ENCODE results near the gene SH2D1B.
A peak's percentile ranks its signal among the peaks of the same experiment; 100 is the strongest.

DNA sequence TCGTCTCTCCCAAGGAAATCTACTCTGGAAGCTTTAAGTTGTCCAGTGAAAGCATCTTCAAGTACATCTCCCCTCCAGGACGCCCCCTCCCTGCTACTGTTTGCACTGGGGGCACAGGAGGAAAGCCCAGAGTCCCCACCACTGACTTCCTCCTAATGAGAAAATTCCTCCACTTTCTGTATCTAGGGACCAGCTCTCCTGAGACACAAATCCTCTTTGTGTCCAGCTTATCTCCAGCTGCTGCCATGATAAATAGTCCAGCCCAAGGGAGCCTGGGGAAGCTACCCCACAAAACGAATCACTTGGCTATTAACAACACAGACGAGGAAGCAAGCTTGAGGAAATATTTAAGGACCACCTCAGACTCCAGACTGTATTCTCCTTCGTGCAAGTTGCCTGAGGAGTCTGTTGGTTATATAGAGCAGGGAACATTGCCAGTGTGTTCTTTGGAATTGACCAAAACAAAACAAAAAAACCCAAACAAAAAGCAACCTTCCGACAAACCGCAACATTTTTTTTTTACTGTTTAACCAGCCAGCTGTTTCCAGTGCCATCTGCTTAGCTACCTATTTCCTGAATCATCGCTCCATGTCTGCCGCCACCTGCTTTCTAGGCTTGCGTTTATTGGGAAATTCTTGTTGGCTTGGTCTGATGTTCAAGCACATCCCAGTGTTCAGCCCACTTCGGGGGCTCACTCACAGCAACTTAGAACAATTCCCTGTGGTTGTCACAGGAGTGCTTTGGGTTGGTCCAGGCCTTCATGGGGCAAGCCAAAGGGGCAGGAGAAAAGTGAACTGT, 22.7 kb downstream of the SH2D1B start:
- TF ChIP-seq, protein P1, sequence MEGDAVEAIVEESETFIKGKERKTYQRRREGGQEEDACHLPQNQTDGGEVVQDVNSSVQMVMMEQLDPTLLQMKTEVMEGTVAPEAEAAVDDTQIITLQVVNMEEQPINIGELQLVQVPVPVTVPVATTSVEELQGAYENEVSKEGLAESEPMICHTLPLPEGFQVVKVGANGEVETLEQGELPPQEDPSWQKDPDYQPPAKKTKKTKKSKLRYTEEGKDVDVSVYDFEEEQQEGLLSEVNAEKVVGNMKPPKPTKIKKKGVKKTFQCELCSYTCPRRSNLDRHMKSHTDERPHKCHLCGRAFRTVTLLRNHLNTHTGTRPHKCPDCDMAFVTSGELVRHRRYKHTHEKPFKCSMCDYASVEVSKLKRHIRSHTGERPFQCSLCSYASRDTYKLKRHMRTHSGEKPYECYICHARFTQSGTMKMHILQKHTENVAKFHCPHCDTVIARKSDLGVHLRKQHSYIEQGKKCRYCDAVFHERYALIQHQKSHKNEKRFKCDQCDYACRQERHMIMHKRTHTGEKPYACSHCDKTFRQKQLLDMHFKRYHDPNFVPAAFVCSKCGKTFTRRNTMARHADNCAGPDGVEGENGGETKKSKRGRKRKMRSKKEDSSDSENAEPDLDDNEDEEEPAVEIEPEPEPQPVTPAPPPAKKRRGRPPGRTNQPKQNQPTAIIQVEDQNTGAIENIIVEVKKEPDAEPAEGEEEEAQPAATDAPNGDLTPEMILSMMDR (IDR thresholded peaks at IDR 0.05; ENCODE audit: low read depth, low read length, missing input control) = no peak
- TF ChIP-seq, protein P2, sequence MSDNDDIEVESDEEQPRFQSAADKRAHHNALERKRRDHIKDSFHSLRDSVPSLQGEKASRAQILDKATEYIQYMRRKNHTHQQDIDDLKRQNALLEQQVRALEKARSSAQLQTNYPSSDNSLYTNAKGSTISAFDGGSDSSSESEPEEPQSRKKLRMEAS (IDR thresholded peaks at IDR 0.05) = peak; percentile 64
- TF ChIP-seq RAD21 (IDR thresholded peaks at IDR 0.05) = peak; percentile 26 to 38
- no peak for TF ChIP-seq RXRA (IDR thresholded peaks at IDR 0.05)
- no peak for TF ChIP-seq SP1 (IDR thresholded peaks at IDR 0.05)
- TF ChIP-seq TAF1 (conservative IDR thresholded peaks at IDR 0.05) = no peak
- TF ChIP-seq, protein P3, sequence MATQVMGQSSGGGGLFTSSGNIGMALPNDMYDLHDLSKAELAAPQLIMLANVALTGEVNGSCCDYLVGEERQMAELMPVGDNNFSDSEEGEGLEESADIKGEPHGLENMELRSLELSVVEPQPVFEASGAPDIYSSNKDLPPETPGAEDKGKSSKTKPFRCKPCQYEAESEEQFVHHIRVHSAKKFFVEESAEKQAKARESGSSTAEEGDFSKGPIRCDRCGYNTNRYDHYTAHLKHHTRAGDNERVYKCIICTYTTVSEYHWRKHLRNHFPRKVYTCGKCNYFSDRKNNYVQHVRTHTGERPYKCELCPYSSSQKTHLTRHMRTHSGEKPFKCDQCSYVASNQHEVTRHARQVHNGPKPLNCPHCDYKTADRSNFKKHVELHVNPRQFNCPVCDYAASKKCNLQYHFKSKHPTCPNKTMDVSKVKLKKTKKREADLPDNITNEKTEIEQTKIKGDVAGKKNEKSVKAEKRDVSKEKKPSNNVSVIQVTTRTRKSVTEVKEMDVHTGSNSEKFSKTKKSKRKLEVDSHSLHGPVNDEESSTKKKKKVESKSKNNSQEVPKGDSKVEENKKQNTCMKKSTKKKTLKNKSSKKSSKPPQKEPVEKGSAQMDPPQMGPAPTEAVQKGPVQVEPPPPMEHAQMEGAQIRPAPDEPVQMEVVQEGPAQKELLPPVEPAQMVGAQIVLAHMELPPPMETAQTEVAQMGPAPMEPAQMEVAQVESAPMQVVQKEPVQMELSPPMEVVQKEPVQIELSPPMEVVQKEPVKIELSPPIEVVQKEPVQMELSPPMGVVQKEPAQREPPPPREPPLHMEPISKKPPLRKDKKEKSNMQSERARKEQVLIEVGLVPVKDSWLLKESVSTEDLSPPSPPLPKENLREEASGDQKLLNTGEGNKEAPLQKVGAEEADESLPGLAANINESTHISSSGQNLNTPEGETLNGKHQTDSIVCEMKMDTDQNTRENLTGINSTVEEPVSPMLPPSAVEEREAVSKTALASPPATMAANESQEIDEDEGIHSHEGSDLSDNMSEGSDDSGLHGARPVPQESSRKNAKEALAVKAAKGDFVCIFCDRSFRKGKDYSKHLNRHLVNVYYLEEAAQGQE (IDR thresholded peaks at IDR 0.05) = no peak
- TF ChIP-seq YY1 (IDR thresholded peaks at IDR 0.05) = peak; percentile 39
- TF ChIP-seq EGR1 (IDR thresholded peaks at IDR 0.05; ENCODE audit: low read depth in 2 of 2) = peak in 1 of 2 donors; percentile 10
- TF ChIP-seq JUND (IDR thresholded peaks at IDR 0.05) = no peak
- TF ChIP-seq, protein P4, sequence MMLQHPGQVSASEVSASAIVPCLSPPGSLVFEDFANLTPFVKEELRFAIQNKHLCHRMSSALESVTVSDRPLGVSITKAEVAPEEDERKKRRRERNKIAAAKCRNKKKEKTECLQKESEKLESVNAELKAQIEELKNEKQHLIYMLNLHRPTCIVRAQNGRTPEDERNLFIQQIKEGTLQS (IDR thresholded peaks at IDR 0.05) = no peak
- no peak for TF ChIP-seq GABPA (IDR thresholded peaks at IDR 0.05 in 1 of 2, conservative IDR thresholded peaks at IDR 0.05 in 1 of 2)
- TF ChIP-seq, protein P5, sequence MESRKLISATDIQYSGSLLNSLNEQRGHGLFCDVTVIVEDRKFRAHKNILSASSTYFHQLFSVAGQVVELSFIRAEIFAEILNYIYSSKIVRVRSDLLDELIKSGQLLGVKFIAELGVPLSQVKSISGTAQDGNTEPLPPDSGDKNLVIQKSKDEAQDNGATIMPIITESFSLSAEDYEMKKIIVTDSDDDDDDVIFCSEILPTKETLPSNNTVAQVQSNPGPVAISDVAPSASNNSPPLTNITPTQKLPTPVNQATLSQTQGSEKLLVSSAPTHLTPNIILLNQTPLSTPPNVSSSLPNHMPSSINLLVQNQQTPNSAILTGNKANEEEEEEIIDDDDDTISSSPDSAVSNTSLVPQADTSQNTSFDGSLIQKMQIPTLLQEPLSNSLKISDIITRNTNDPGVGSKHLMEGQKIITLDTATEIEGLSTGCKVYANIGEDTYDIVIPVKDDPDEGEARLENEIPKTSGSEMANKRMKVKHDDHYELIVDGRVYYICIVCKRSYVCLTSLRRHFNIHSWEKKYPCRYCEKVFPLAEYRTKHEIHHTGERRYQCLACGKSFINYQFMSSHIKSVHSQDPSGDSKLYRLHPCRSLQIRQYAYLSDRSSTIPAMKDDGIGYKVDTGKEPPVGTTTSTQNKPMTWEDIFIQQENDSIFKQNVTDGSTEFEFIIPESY (IDR thresholded peaks at IDR 0.05) = no peak
- TF ChIP-seq FOXA1 (IDR thresholded peaks at IDR 0.05) = no peak
